Lung (tissue), 12 donors: Measurements from ENCODE around the gene TMEM72. TPM values are rescaled to one million over a fixed set of nuclear protein-coding genes. Genes with fewer than 3 reads are reported as not detected.

Source experiments
- ATAC-seq: fragments of 200-7000 bp; cut with Tn5 transposase; one replicate; pipeline ENCODE4 v1.9.1; 2020; ENCODE audit warnings: moderate number of reproducible peaks; ENCODE audit not compliant: insufficient read depth, low FRiP score
- DNase-seq, 3 donors: peaks; one replicate each; pipeline ENCODE4 v3.0.0-alpha.2; 2013 to 2017
- H3K27ac ChIP-seq, 2 donors: one replicate each; pipeline ENCODE4 v1.5.1; 2013; ENCODE audit warnings: mild to moderate bottlenecking in 2 of 2, moderate library complexity in 2 of 2, control low read depth in 1 of 2, inconsistent platforms in 1 of 2, low read depth in 1 of 2, low read length in 1 of 2
- H3K27me3 ChIP-seq, 3 donors: one replicate each; pipeline ENCODE4 v1.5.1; 2013; ENCODE audit warnings: low read length in 2 of 3; ENCODE audit not compliant: control insufficient read depth in 3 of 3, insufficient read depth in 3 of 3
- H3K36me3 ChIP-seq, 4 donors: one replicate each; pipeline ENCODE4 v1.5.1; 2013; ENCODE audit warnings: low read length in 4 of 4, mild to moderate bottlenecking in 1 of 4, moderate library complexity in 1 of 4; ENCODE audit not compliant: control insufficient read depth in 4 of 4, insufficient read depth in 4 of 4
- H3K4me1 ChIP-seq, 5 donors: one replicate each; pipeline ENCODE4 v1.5.1; 2013; ENCODE audit warnings: low read length in 5 of 5, mild to moderate bottlenecking in 2 of 5, moderate library complexity in 1 of 5; ENCODE audit not compliant: control insufficient read depth in 5 of 5, insufficient read depth in 5 of 5
- H3K4me3 ChIP-seq: one replicate; pipeline ENCODE4 v1.5.1; 2013; ENCODE audit warnings: mild to moderate bottlenecking, control low read depth, moderate library complexity
- H3K9ac ChIP-seq, 2 donors: one replicate each; pipeline ENCODE4 v1.5.1; 2013; ENCODE audit warnings: low read length in 2 of 2, control low read depth in 1 of 2; ENCODE audit not compliant: insufficient read depth in 1 of 2
- H3K9me3 ChIP-seq, 4 donors: one replicate each; pipeline ENCODE4 v1.5.1; 2013; ENCODE audit warnings: low read length in 3 of 4, mild to moderate bottlenecking in 1 of 4, moderate library complexity in 1 of 4; ENCODE audit not compliant: control insufficient read depth in 4 of 4, insufficient read depth in 3 of 4
- WGBS, 2 donors: extraction: QIAGEN DNeasy Blood & Tissue Kit; methylation state at CpG; one replicate each; pipeline ENCODE4 v1.1.7; 2013; 5-methylcytosine and 5-hydroxymethylcytosine counted together
- polyA plus RNA-seq, 2 donors: library from polyadenylated mRNA; stranded (reverse); fragments of 200-250 nt; gene quantifications; one replicate each; pipeline ENCODE4 v1.2.1, GENCODE V29; 2013
- total RNA-seq, 2 donors: library from RNA; depleted of rRNA in 1 of 2; stranded (reverse); fragments of >200 nt in 1 of 2; gene quantifications; one replicate each; pipeline ENCODE4 v1.2.1, GENCODE V29; 2014 to 2021
- TF ChIP-seq, protein P1 (sequence below): IDR thresholded peaks from 2 replicates; pipeline ENCODE4 v1.5.1; 2012; ENCODE audit warnings: mild to moderate bottlenecking; ENCODE audit errors: control extremely low read depth, extremely low read depth
- donor health status: control.
- donor health status: control.
- donor health status: Bipolar disorder and iron deficiency.
- donor health status: healthy.
- donor health status: DM: yes; HTN: yes; CAD: no.

The TMEM72 gene
- total and polyA plus RNA-seq, 4 donors, result 0.02 to 0.11 (median 0.04) TPM; not detected in 1

DNA sequence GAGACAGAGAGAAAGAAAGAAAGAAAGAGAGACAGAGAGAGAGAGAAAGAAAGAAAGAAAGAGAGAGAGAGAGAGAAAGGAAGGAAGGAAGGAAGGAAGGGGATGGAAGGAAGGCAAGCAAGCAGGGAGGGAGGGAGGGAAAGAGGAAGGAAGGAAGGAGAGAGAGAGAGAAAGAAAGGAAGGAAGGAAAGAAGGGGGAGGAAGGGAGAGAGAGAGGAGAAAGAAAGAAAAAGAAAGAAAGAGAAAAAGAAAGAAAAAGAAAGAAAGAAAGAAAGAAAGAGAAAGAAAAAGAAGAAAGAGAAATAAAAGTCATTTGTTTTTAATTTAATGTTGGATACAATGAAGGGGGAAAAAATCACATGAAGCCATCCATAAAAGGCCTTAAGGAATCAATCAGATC lies 43.8 kb downstream of the TMEM72 start:
- peaks cover 0 to 3% (median under 1%) of the 10 kb centered on the region in 4 donors for H3K36me3 ChIP-seq
- no peak overlapping the region for H3K9ac ChIP-seq
- H3K9me3 ChIP-seq, result no peaks in the 10 kb centered on the region
- no peak for DNase-seq
- TF ChIP-seq, protein P1, sequence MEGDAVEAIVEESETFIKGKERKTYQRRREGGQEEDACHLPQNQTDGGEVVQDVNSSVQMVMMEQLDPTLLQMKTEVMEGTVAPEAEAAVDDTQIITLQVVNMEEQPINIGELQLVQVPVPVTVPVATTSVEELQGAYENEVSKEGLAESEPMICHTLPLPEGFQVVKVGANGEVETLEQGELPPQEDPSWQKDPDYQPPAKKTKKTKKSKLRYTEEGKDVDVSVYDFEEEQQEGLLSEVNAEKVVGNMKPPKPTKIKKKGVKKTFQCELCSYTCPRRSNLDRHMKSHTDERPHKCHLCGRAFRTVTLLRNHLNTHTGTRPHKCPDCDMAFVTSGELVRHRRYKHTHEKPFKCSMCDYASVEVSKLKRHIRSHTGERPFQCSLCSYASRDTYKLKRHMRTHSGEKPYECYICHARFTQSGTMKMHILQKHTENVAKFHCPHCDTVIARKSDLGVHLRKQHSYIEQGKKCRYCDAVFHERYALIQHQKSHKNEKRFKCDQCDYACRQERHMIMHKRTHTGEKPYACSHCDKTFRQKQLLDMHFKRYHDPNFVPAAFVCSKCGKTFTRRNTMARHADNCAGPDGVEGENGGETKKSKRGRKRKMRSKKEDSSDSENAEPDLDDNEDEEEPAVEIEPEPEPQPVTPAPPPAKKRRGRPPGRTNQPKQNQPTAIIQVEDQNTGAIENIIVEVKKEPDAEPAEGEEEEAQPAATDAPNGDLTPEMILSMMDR, result no peak
- H3K4me3 ChIP-seq, result no peak overlapping the region
- ATAC-seq, result no peak
- no peak overlapping the region for H3K27ac ChIP-seq
- H3K4me1 ChIP-seq, result peaks cover 2 to 26% (median 16%) of the 10 kb centered on the region in 5 donors
- no peaks in the 10 kb centered on the region for H3K27me3 ChIP-seq

- ATAC-seq, result no peak
- TF ChIP-seq, protein P1, result no peak
- WGBS, 2 donors, result 90 to 92% methylated on average over 8 of the region's 8 CpGs
- H3K9ac ChIP-seq, result no peak overlapping the region
- H3K36me3 ChIP-seq, result peaks cover 0 to 3% (median under 1%) of the 10 kb centered on the region in 4 donors
- H3K27ac ChIP-seq, result no peak overlapping the region
- H3K27me3 ChIP-seq, result no peaks in the 10 kb centered on the region
- H3K4me3 ChIP-seq, result no peak overlapping the region
- no peaks in the 10 kb centered on the region for H3K9me3 ChIP-seq
- H3K4me1 ChIP-seq, result peaks cover 2 to 26% (median 16%) of the 10 kb centered on the region in 5 donors
- no peak for DNase-seq
Measured at GRCh38 chr10:44955413-44956070, 44.4 kb downstream of the TMEM72 start.

DNA sequence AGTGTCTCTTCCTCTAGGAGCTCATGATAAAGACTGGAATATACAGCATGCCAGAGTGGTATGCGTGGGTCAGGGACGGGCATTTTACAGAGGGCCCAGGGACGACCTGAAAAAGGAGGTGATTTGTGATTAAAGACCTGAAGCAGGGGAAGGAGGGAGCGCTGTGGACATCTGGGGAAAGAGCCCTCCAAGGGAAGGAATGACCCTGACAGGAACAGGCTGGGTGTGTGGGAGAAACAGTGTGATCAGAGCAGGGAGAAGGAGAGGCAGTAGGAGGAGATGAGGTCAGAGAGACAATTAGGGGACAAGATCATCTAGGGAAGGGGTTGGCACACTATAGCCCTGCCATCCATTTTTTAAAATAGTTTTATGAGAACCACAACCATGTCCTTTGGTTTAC lies 45.1 kb downstream of the TMEM72 start:
- Histone ChIP-seq H3K4me3 (no peak overlapping the region), H3K9me3 (no peaks in the 10 kb centered on the region), H3K27me3 (no peaks in the 10 kb centered on the region), H3K36me3 (peaks cover 0 to 3% (median under 1%) of the 10 kb centered on the region in 4 donors), H3K4me1 (peaks cover 2 to 26% (median 16%) of the 10 kb centered on the region in 5 donors), H3K27ac (no peak overlapping the region), H3K9ac (no peak overlapping the region)
- DNase-seq (no peak), ATAC-seq (no peak)
- 96 to 97% methylated on average over 4 of the region's 4 CpGs for WGBS, 2 donors
- TF ChIP-seq, protein P1, result no peak
